Caco-2 (cell line): Measurements from ENCODE around the gene PTPN3. TPM values are rescaled to one million over a fixed set of nuclear protein-coding genes. Genes with fewer than 3 reads are reported as not detected.
A peak's percentile ranks its signal among the peaks of the same experiment; 100 is the strongest.

ENCODE experiments used
- BruUV-seq: library from RNA; stranded (reverse); fragments of 400-500 nt; replicated peaks from 2 replicates; lab custom pipeline; 2021; lab: Mats Ljungman, UMichigan
- CTCF ChIA-PET: fragments of 300-600 bp; sonication (Branson Sonifier 250); formaldehyde crosslinking; loops from one replicate; lab custom pipeline; 2022; ENCODE audit warnings: antibody characterized with exemption; lab: Charles Lee
- POLR2A ChIA-PET: fragments of 300-600 bp; sonication (Branson Sonifier 250); formaldehyde crosslinking; loops from one replicate; lab custom pipeline; 2022; ENCODE audit warnings: antibody characterized with exemption; lab: Charles Lee
- DNase-seq, 2 experiments: peaks; one replicate each; pipeline versions ENCODE4 v3.0.0 to v3.0.0-alpha.2; 2020 to 2022
- H3K27me3 ChIP-seq: replicated peaks from 2 replicates; pipeline ENCODE4 v1.6.0; 2011; ENCODE audit warnings: low read length; ENCODE audit not compliant: control insufficient read depth, insufficient read depth
- H3K36me3 ChIP-seq: 2 replicates; pipeline ENCODE4 v1.5.1; 2011; ENCODE audit warnings: low read length; ENCODE audit not compliant: control insufficient read depth, insufficient read depth
- H3K4me1 ChIP-seq: fragments of 250-450 bp; sonication (Bioruptor Pico); 2 replicates; pipeline ENCODE4 v1.5.1; 2020; ENCODE audit warnings: mild to moderate bottlenecking
- H3K4me3 ChIP-seq: 2 replicates; pipeline ENCODE4 v1.5.1; 2011; ENCODE audit warnings: low read depth, mild to moderate bottlenecking, control low read depth, low read length
- H3K9me3 ChIP-seq: fragments of 250-450 bp; sonication (Bioruptor Pico); 2 replicates; pipeline ENCODE4 v1.5.1; 2020; ENCODE audit warnings: mild to moderate bottlenecking, moderate library complexity
- H3K27ac Mint-ChIP-seq: one replicate; pipeline ENCODE4 v1.8.0; 2022; ENCODE audit warnings: mixed read lengths; ENCODE audit not compliant: unreplicated experiment
- H3K27me3 Mint-ChIP-seq: one replicate; pipeline ENCODE4 v1.8.0; 2022; ENCODE audit warnings: mixed read lengths; ENCODE audit not compliant: insufficient read depth, unreplicated experiment
- H3K36me3 Mint-ChIP-seq: one replicate; pipeline ENCODE4 v1.8.0; 2022; ENCODE audit warnings: mild to moderate bottlenecking, mixed read lengths; ENCODE audit not compliant: insufficient read depth, unreplicated experiment
- H3K4me1 Mint-ChIP-seq: one replicate; pipeline ENCODE4 v1.8.0; 2022; ENCODE audit warnings: low read depth, mixed read lengths; ENCODE audit not compliant: unreplicated experiment
- H3K4me3 Mint-ChIP-seq: one replicate; pipeline ENCODE4 v1.8.0; 2022; ENCODE audit warnings: mild to moderate bottlenecking, moderate library complexity, mixed read lengths; ENCODE audit not compliant: unreplicated experiment
- H3K9me3 Mint-ChIP-seq: one replicate; pipeline ENCODE4 v1.8.0; 2022; ENCODE audit warnings: mixed read lengths; ENCODE audit not compliant: unreplicated experiment
- intact Hi-C: fragments of 100-400 bp; cut with micrococcal nuclease; formaldehyde crosslinking; loops from one replicate; pipeline ENCODE4 v1.10.0; 2022; ENCODE audit not compliant: unreplicated experiment
- total RNA-seq: library from RNA; stranded (reverse); gene quantifications from 2 replicates; pipeline ENCODE4 v1.2.3, GENCODE V29; 2022
- TF ChIP-seq, protein P1 (sequence below), 2 experiments: fragments of 200-600 bp in 1 of 2; IDR thresholded peaks; 1 replicate in 1 of 2; 2 replicates in 1 of 2; pipeline versions ENCODE4 v1.5.1 to v1.8.0; 2011 to 2022; ENCODE audit warnings: antibody characterized with exemption in 1 of 2, control low read depth in 1 of 2, inconsistent platforms in 1 of 2, low read depth in 1 of 2, low read length in 1 of 2, mild to moderate bottlenecking in 1 of 2, moderate library complexity in 1 of 2; ENCODE audit not compliant: insufficient read depth in 1 of 2, severe bottlenecking in 1 of 2, unreplicated experiment in 1 of 2

PTPN3 gene
- total RNA-seq, 1 experiment from 2014 or later, result 12.4 TPM

DNA sequence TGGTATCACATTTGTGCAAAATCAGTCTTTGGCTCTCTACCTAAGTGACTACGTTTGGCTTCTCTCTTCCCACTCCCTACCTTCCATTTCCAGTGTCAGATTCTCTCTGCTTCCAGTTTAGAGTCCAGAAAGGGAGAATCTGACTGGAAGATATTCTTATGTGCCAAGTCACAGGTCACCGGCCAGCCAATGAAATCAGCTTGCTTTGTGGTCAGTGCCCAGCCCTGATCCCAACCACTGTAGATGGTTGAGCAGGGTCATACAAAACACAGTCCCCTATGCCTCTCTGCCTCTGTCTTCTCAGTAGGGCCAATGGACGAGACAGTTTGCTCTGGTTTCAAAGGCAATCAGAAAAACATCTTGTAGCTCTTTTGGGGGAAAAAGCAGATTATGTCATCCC, 161.7 kb downstream of the PTPN3 start:
- intact Hi-C loops, result loop anchor here (1.0 kb wide), 1 partner anchor 9 kb away; no protein-coding TSS in a partner anchor
- Histone ChIP-seq H3K4me1 (peaks cover 12% of the 10 kb centered on the region), H3K4me3 (no peak overlapping the region), H3K27me3 (no peaks in the 10 kb centered on the region), H3K9me3 (no peaks in the 10 kb centered on the region), H3K36me3 (no peaks in the 10 kb centered on the region)
- BruUV-seq, result no TSS peak
- peaks cover 15% of the 10 kb centered on the region for H3K4me1 Mint-ChIP-seq
- H3K27ac Mint-ChIP-seq, result peak overlapping the region; percentile 47
- POLR2A ChIA-PET, result no interaction called here
- no peak overlapping the region for H3K4me3 Mint-ChIP-seq
- CTCF ChIA-PET, result interaction anchor here (1.1 kb wide), 1 partner anchor 153 kb away, joined by 3 read pairs; no protein-coding TSS in a partner anchor
- TF ChIP-seq, protein P1, sequence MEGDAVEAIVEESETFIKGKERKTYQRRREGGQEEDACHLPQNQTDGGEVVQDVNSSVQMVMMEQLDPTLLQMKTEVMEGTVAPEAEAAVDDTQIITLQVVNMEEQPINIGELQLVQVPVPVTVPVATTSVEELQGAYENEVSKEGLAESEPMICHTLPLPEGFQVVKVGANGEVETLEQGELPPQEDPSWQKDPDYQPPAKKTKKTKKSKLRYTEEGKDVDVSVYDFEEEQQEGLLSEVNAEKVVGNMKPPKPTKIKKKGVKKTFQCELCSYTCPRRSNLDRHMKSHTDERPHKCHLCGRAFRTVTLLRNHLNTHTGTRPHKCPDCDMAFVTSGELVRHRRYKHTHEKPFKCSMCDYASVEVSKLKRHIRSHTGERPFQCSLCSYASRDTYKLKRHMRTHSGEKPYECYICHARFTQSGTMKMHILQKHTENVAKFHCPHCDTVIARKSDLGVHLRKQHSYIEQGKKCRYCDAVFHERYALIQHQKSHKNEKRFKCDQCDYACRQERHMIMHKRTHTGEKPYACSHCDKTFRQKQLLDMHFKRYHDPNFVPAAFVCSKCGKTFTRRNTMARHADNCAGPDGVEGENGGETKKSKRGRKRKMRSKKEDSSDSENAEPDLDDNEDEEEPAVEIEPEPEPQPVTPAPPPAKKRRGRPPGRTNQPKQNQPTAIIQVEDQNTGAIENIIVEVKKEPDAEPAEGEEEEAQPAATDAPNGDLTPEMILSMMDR (IDR thresholded peaks at IDR 0.05; ENCODE audit: insufficient read depth in 1 of 2, low read depth in 1 of 2, low read length in 1 of 2, severe bottlenecking in 1 of 2, unreplicated experiment in 1 of 2), result no peak
- DNase-seq, result no peak
- H3K36me3 Mint-ChIP-seq, result no peaks in the 10 kb centered on the region
- no peaks in the 10 kb centered on the region for H3K9me3 Mint-ChIP-seq
- no peaks in the 10 kb centered on the region for H3K27me3 Mint-ChIP-seq

DNA sequence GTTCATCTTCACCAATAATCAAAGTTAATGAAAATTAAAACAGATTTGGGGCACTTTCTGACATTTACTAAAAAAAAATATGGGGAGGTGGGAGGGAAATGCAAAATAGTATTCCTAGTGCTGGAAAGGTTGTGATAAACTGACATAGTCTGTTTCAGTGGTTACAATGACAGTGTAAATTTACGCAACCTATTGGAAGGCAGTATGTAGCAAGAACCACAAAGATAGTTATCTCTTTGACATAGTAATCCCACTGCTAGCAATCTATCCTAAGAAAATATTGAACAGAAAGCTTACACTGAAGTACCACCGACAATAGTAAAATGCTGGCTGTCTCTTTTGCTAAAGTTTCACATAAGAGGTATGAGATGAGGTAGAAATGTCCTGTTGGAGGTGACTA, 162.2 kb downstream of the PTPN3 start:
- ChIA-PET CTCF (interaction anchor here (1.1 kb wide), 1 partner anchor 153 kb away, joined by 3 read pairs; no protein-coding TSS in a partner anchor), POLR2A (no interaction called here)
- no TSS peak for BruUV-seq
- Histone ChIP-seq H3K9me3 (no peaks in the 10 kb centered on the region), H3K27me3 (no peaks in the 10 kb centered on the region), H3K4me1 (peaks cover 12% of the 10 kb centered on the region), H3K4me3 (no peak overlapping the region), H3K36me3 (no peaks in the 10 kb centered on the region)
- Mint-ChIP-seq H3K36me3 (no peaks in the 10 kb centered on the region), H3K27ac (peak overlapping the region; percentile 47), H3K4me3 (no peak overlapping the region), H3K4me1 (peaks cover 15% of the 10 kb centered on the region), H3K27me3 (no peaks in the 10 kb centered on the region), H3K9me3 (no peaks in the 10 kb centered on the region)
- intact Hi-C loops, result loop anchor here (1.0 kb wide), 1 partner anchor 9 kb away; no protein-coding TSS in a partner anchor
- TF ChIP-seq, protein P1 (IDR thresholded peaks at IDR 0.05; ENCODE audit: insufficient read depth in 1 of 2, low read depth in 1 of 2, low read length in 1 of 2, severe bottlenecking in 1 of 2, unreplicated experiment in 1 of 2), result no peak
- DNase-seq, result peak in 1 of 2 experiments; percentile 40

DNA sequence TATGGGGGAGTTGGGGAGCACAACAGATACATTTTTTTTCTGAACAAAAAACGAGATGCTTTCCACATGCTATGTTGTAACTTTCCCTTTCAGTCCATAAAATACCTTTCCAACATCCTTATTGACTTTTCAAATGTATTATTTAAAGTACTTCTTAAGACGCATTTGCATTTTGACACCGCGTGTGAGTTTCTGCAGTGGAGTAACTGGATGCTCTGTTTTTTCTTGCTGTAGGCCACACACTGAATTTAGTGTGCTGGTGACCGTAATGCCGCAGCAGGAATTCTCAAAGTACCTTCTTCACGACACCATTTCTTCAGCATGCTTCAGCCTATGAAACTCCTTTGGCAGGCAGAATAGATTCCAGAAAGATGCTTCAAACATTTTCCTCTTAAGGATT, 163.0 kb downstream of the PTPN3 start:
- no peaks in the 10 kb centered on the region for H3K27me3 Mint-ChIP-seq
- POLR2A ChIA-PET, result interaction anchor here (0.6 kb wide), 1 partner anchor 10 kb away, joined by 3 read pairs; no protein-coding TSS in a partner anchor

More for the DNA sequence above, 163.0 kb downstream of the PTPN3 start:
- Mint-ChIP-seq H3K9me3 (no peaks in the 10 kb centered on the region), H3K27ac (no peak overlapping the region), H3K36me3 (no peaks in the 10 kb centered on the region), H3K4me1 (peaks cover 15% of the 10 kb centered on the region), H3K4me3 (no peak overlapping the region)
- BruUV-seq, result no TSS peak
- H3K27me3 ChIP-seq, result no peaks in the 10 kb centered on the region
- no peak for DNase-seq
- TF ChIP-seq, protein P1 (IDR thresholded peaks at IDR 0.05; ENCODE audit: insufficient read depth in 1 of 2, low read depth in 1 of 2, low read length in 1 of 2, severe bottlenecking in 1 of 2, unreplicated experiment in 1 of 2), result no peak
- no peak overlapping the region for H3K4me3 ChIP-seq
- H3K4me1 ChIP-seq, result peaks cover 12% of the 10 kb centered on the region
- no peaks in the 10 kb centered on the region for H3K9me3 ChIP-seq
- intact Hi-C loops, result no loop called here
- CTCF ChIA-PET, result no interaction called here
- H3K36me3 ChIP-seq, result no peaks in the 10 kb centered on the region
